ENCODE results near the gene FCER2. TPM values are rescaled to one million over a fixed set of nuclear protein-coding genes. Genes with fewer than 3 reads are reported as not detected.
A peak's percentile ranks its signal among the peaks of the same experiment; 100 is the strongest.
"Not testable (repeated sequence)": the region's sequence is repeated elsewhere in the genome, so short reads cannot be mapped to it uniquely, and the experiment has no call there.

The FCER2 gene
- total RNA-seq, 1 experiment from 2014 or later, result not detected

- no peaks in the 10 kb centered on the region for H3K4me1 ChIP-seq (ENCODE audit: insufficient read depth, low read length)
- Mint-ChIP-seq H3K9me3 (no peaks in the 10 kb centered on the region; a peak in 1 of 5 replicates), H3K36me3 (ENCODE audit: insufficient read depth in 1 of 3, low read depth in 3 of 3) (peaks cover 9 to 25% (median 17%) of the 10 kb centered on the region in 3 experiments), H3K4me3 (no peak overlapping the region), H3K27me3 (ENCODE audit: low read depth) (peaks cover 3% of the 10 kb centered on the region; the same call in 1 of the 2 replicates), H3K4me1 (peaks cover 0 to 8% of the 10 kb centered on the region in 2 experiments; a peak in 2 of 4 replicates), H3K27ac (no peak overlapping the region)
- H3K9me3 ChIP-seq (ENCODE audit: control insufficient read depth, low read depth, low read length), result no peaks in the 10 kb centered on the region
- no peak overlapping the region for H3K56ac ChIP-seq (ENCODE audit: insufficient read length, low read depth, low read length)
- H3K79me1 ChIP-seq (ENCODE audit: insufficient read depth, low read depth, low read length, poor library complexity, severe bottlenecking), result no peaks in the 10 kb centered on the region
- no peak overlapping the region for H3K23ac ChIP-seq (ENCODE audit: insufficient read length, low read depth, low read length)
- H2BK15ac ChIP-seq (ENCODE audit: low read depth, low read length), result no peak overlapping the region
- H4K8ac ChIP-seq (replicated peaks; ENCODE audit: insufficient read length, low read depth, low read length), result no peak overlapping the region
- no peaks in the 10 kb centered on the region for H3K79me2 ChIP-seq (ENCODE audit: insufficient read depth, low read length)
- H2BK20ac ChIP-seq (ENCODE audit: low read depth, low read length, poor library complexity, severe bottlenecking), result no peak overlapping the region
- H2AK5ac ChIP-seq (ENCODE audit: insufficient read length, low read length), result no peak overlapping the region
- H3K4ac ChIP-seq (ENCODE audit: low read depth, low read length), result no peak overlapping the region
- no peak overlapping the region for H3K4me2 ChIP-seq (ENCODE audit: insufficient read depth, insufficient read length, low read length)
- no peak overlapping the region for H3K18ac ChIP-seq (ENCODE audit: insufficient read length, low read depth, low read length)
- DNase-seq, result no peak
- H4K20me1 ChIP-seq (ENCODE audit: control insufficient read depth, insufficient read depth, insufficient read length), result no peaks in the 10 kb centered on the region
- no peak overlapping the region for H3K27ac ChIP-seq (ENCODE audit: insufficient read length, low read depth, low read length)
- no peak overlapping the region for H3K14ac ChIP-seq (ENCODE audit: insufficient read depth, low read length)
- H4K91ac ChIP-seq (ENCODE audit: insufficient read length, low read depth, low read length), result no peak overlapping the region
- no peak overlapping the region for H2BK5ac ChIP-seq (ENCODE audit: insufficient read length, low read length)
- no peak overlapping the region for H2BK12ac ChIP-seq (ENCODE audit: insufficient read length, low read depth, low read length)
- no peak overlapping the region for H2BK120ac ChIP-seq (ENCODE audit: low read depth, low read length, poor library complexity, severe bottlenecking)
- H3K27me3 ChIP-seq (ENCODE audit: insufficient read depth, low read length), result no peaks in the 10 kb centered on the region
- H2AFZ ChIP-seq (ENCODE audit: low read length), result no peak overlapping the region
- no CpG with 5 or more reads among the region's 20 CpGs for WGBS (ENCODE audit: extremely low coverage, insufficient read length, low lambda C conversion rate)
- H3K9ac ChIP-seq (ENCODE audit: extremely low read depth, insufficient read length, low read length), result no peak overlapping the region
- TF ChIP-seq CTCF (conservative IDR thresholded peaks at IDR 0.05), result no peak
- H3K23me2 ChIP-seq (ENCODE audit: insufficient read length, low read depth, low read length, poor library complexity, severe bottlenecking), result no peaks in the 10 kb centered on the region
- no peak overlapping the region for H3T11ph ChIP-seq (ENCODE audit: low read length)
- no peak overlapping the region for H4K5ac ChIP-seq (ENCODE audit: insufficient read length, low read depth, low read length)
Measured at GRCh38 chr19:7644550-7644877, 57.4 kb downstream of the FCER2 start.

GRCh38 chr19:7643629-7644549 is 58.0 kb downstream of the FCER2 start:
- not testable (repeated sequence) for H4K91ac ChIP-seq (ENCODE audit: insufficient read length, low read depth, low read length); H3K4ac ChIP-seq (ENCODE audit: low read depth, low read length); H3K27ac ChIP-seq (ENCODE audit: insufficient read length, low read depth, low read length); H3T11ph ChIP-seq (ENCODE audit: low read length); H3K27ac Mint-ChIP-seq; H4K20me1 ChIP-seq (ENCODE audit: control insufficient read depth, insufficient read depth, insufficient read length); H3K79me1 ChIP-seq (ENCODE audit: insufficient read depth, low read depth, low read length, poor library complexity, severe bottlenecking); H3K4me1 Mint-ChIP-seq; H2BK12ac ChIP-seq (ENCODE audit: insufficient read length, low read depth, low read length); H3K18ac ChIP-seq (ENCODE audit: insufficient read length, low read depth, low read length); H2BK15ac ChIP-seq (ENCODE audit: low read depth, low read length); H3K27me3 Mint-ChIP-seq (ENCODE audit: low read depth); H3K9ac ChIP-seq (ENCODE audit: extremely low read depth, insufficient read length, low read length); H4K8ac ChIP-seq (replicated peaks; ENCODE audit: insufficient read length, low read depth, low read length); H2AK5ac ChIP-seq (ENCODE audit: insufficient read length, low read length); H3K4me1 ChIP-seq (ENCODE audit: insufficient read depth, low read length); H2AFZ ChIP-seq (ENCODE audit: low read length); H3K23me2 ChIP-seq (ENCODE audit: insufficient read length, low read depth, low read length, poor library complexity, severe bottlenecking); H2BK120ac ChIP-seq (ENCODE audit: low read depth, low read length, poor library complexity, severe bottlenecking); H3K79me2 ChIP-seq (ENCODE audit: insufficient read depth, low read length); H3K4me2 ChIP-seq (ENCODE audit: insufficient read depth, insufficient read length, low read length); H3K9me3 Mint-ChIP-seq; H3K14ac ChIP-seq (ENCODE audit: insufficient read depth, low read length); H4K5ac ChIP-seq (ENCODE audit: insufficient read length, low read depth, low read length); H3K23ac ChIP-seq (ENCODE audit: insufficient read length, low read depth, low read length); H2BK5ac ChIP-seq (ENCODE audit: insufficient read length, low read length); H2BK20ac ChIP-seq (ENCODE audit: low read depth, low read length, poor library complexity, severe bottlenecking); H3K9me3 ChIP-seq (ENCODE audit: control insufficient read depth, low read depth, low read length); H3K4me3 Mint-ChIP-seq; H3K27me3 ChIP-seq (ENCODE audit: insufficient read depth, low read length); H3K56ac ChIP-seq (ENCODE audit: insufficient read length, low read depth, low read length)
- no CpG with 5 or more reads among the region's 10 CpGs for WGBS (ENCODE audit: extremely low coverage, insufficient read length, low lambda C conversion rate)
- DNase-seq, result peak; percentile 89
- H3K36me3 Mint-ChIP-seq (ENCODE audit: insufficient read depth in 1 of 3, low read depth in 3 of 3), result peaks cover 9 to 26% (median 17%) of the 10 kb centered on the region in 3 experiments
